MM.1S (cell line): ENCODE results near the gene HADH.

ENCODE experiments used
- CTCF ChIP-seq: fragments of 300-600 bp; sonication (generic); IDR thresholded peaks from 2 replicates; pipeline ENCODE4 v1.5.1; 2016; ENCODE audit warnings: antibody characterized with exemption, low read length, mixed read lengths
- EZH2 ChIP-seq: fragments of 300-600 bp; sonication (generic); optimal IDR thresholded peaks from 2 replicates; pipeline ENCODE3; 2017; ENCODE audit warnings: low read depth, mild to moderate bottlenecking, antibody characterized with exemption, low read length, mixed read lengths
- EZH2phosphoT487 ChIP-seq: fragments of 300-600 bp; sonication (generic); IDR thresholded peaks from 2 replicates; pipeline ENCODE4 v1.6.1; 2018; ENCODE audit warnings: antibody characterized with exemption, low read length

- TF ChIP-seq CTCF (no peak), EZH2 (no peak), EZH2phosphoT487 (no peak)
Measured at GRCh38 chr4:107966903-107967302, 22.8 kb upstream of the HADH start.
